ENCODE data around the gene PGM3.

Gene PGM3

DNA sequence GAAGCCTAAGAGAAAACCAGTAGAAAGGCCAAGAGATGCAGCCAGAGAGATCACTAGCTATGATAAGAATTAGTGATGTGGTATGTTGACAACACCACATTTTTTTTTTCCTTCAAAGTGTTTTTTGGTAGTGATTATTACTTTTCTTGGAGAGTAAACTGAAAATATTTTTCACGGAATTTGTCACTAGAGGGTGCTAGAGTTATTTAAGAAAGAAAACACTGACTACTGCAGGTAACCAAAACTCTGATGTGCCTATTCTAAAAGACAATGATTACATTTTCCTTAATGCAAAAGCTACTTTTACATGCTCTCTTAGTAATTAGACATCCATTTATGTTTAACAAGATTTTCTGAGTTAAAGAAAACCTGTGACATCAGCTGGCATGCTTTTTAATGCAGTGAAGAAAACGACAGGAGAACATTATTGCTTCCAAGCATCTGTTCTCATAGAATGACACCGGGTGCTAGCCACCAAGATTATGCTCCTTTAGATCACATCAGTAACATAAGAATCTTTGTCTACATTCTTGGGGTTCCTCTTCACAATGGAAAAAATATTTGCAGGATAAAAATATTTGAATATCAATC is 28.9 kb upstream of the PGM3 start:
- Histone ChIP-seq H2BK120ac (ENCODE audit: low read depth, low read length) (no peak overlapping the region), H2BK15ac (ENCODE audit: low read length) (no peak overlapping the region), H3K4me1 (ENCODE audit: control insufficient read depth in 2 of 2, insufficient read depth in 1 of 2, low read depth in 1 of 2, low read length in 2 of 2) (no peaks in the 10 kb centered on the region), H2AFZ (ENCODE audit: low read length) (no peak overlapping the region), H3K4me3 (ENCODE audit: low read length in 2 of 2) (no peak overlapping the region), H3K27ac (replicated peaks; ENCODE audit: low read length) (no peak overlapping the region), H3K4ac (ENCODE audit: low read length) (no peak overlapping the region), H3K27me3 (ENCODE audit: control insufficient read depth in 3 of 3, insufficient read depth in 3 of 3, low read depth in 1 of 3, low read length in 3 of 3) (peaks cover 0 to 17% (median 0%) of the 10 kb centered on the region in 3 experiments), H3K18ac (ENCODE audit: low read length) (no peak overlapping the region), H2BK12ac (ENCODE audit: low read length) (no peak overlapping the region), H2AK5ac (ENCODE audit: low read depth, low read length) (no peak overlapping the region), H4K91ac (ENCODE audit: low read depth, low read length, poor library complexity) (no peak overlapping the region), H4K8ac (ENCODE audit: low read depth, low read length) (no peak overlapping the region), H3K14ac (ENCODE audit: low read length) (no peak overlapping the region), H3K4me2 (ENCODE audit: insufficient read depth, low read length, poor library complexity, severe bottlenecking) (no peak overlapping the region), H3K79me1 (ENCODE audit: low read depth, low read length) (no peaks in the 10 kb centered on the region), H3K23ac (ENCODE audit: low read depth, low read length, poor library complexity) (no peak overlapping the region), H3K9ac (ENCODE audit: low read depth, low read length, poor library complexity) (no peak overlapping the region), H3K36me3 (replicated peaks in 1 of 2; ENCODE audit: control insufficient read depth in 2 of 2, insufficient read depth in 2 of 2, low read length in 2 of 2) (no peaks in the 10 kb centered on the region), H2BK5ac (ENCODE audit: low read length) (no peak overlapping the region), H3K9me3 (replicated peaks in 1 of 2; ENCODE audit: control insufficient read depth in 2 of 2, insufficient read depth in 1 of 2, low read depth in 1 of 2, low read length in 2 of 2) (no peaks in the 10 kb centered on the region)
- peak; percentile 29 for DNase-seq (ENCODE audit: low spot score)
- no CpG with 5 or more reads among the region's 3 CpGs for WGBS, 2 donors (ENCODE audit: extremely low coverage in 2 of 2, insufficient read length in 2 of 2, insufficient replicate concordance in 1 of 2)

DNA sequence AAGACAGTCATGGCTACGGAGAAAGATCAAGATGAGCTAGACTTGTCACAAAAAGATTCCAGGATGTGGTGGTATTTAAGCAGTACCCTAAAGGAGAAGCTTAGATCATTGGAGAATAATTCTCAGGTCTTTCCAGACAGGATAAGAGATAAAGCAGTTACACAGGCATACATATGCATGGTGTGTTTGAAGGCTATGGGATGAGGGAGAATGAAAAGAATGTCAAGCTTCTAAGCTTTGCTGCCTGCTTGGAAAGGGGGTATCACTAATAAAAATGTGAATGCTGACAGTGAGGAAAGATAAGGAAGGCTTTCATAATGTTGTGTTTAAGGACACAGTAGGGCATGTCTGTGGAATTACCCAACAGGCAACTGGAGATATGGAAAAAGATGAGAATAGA is 28.2 kb upstream of the PGM3 start:
- Histone ChIP-seq H3K9me3 (replicated peaks in 1 of 2; ENCODE audit: control insufficient read depth in 2 of 2, insufficient read depth in 1 of 2, low read depth in 1 of 2, low read length in 2 of 2) (no peaks in the 10 kb centered on the region), H3K4ac (ENCODE audit: low read length) (no peak overlapping the region), H3K79me1 (ENCODE audit: low read depth, low read length) (no peaks in the 10 kb centered on the region), H3K27me3 (ENCODE audit: control insufficient read depth in 3 of 3, insufficient read depth in 3 of 3, low read depth in 1 of 3, low read length in 3 of 3) (peaks cover 0 to 20% (median 0%) of the 10 kb centered on the region in 3 experiments), H3K36me3 (replicated peaks in 1 of 2; ENCODE audit: control insufficient read depth in 2 of 2, insufficient read depth in 2 of 2, low read length in 2 of 2) (no peaks in the 10 kb centered on the region), H2AK5ac (ENCODE audit: low read depth, low read length) (no peak overlapping the region), H3K14ac (ENCODE audit: low read length) (no peak overlapping the region), H3K18ac (ENCODE audit: low read length) (no peak overlapping the region), H2AFZ (ENCODE audit: low read length) (no peak overlapping the region), H4K8ac (ENCODE audit: low read depth, low read length) (no peak overlapping the region), H4K91ac (ENCODE audit: low read depth, low read length, poor library complexity) (no peak overlapping the region), H3K4me1 (ENCODE audit: control insufficient read depth in 2 of 2, insufficient read depth in 1 of 2, low read depth in 1 of 2, low read length in 2 of 2) (no peaks in the 10 kb centered on the region), H3K9ac (ENCODE audit: low read depth, low read length, poor library complexity) (no peak overlapping the region), H3K27ac (replicated peaks; ENCODE audit: low read length) (no peak overlapping the region), H2BK15ac (ENCODE audit: low read length) (no peak overlapping the region), H2BK120ac (ENCODE audit: low read depth, low read length) (no peak overlapping the region), H3K23ac (ENCODE audit: low read depth, low read length, poor library complexity) (no peak overlapping the region), H2BK5ac (ENCODE audit: low read length) (no peak overlapping the region), H3K4me2 (ENCODE audit: insufficient read depth, low read length, poor library complexity, severe bottlenecking) (no peak overlapping the region), H3K4me3 (ENCODE audit: low read length in 2 of 2) (no peak overlapping the region), H2BK12ac (ENCODE audit: low read length) (no peak overlapping the region)
- no peak for DNase-seq (ENCODE audit: low spot score)
- WGBS, 2 donors (ENCODE audit: extremely low coverage in 2 of 2, insufficient read length in 2 of 2, insufficient replicate concordance in 1 of 2) = no CpG with 5 or more reads among the region's 1 CpG

DNA sequence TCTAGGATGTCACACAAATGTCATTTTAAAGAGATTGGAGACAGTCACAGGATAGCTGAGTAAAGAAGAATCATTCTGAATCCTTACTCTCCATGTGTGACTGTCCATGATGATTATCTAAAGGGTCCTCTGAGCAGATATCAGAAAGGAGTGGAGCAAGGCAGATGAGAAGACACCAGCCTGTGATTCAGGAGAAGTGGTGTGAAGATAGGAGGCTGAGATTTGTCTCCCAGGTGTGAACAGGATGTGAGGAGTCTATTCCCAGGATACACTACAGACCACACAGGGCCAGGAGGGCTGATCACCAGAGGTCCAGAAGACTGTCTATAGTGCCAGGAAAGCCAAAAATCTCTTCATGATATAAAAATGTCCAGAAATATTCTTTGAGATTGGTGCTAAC is 27.1 kb upstream of the PGM3 start:
- H2AFZ ChIP-seq (ENCODE audit: low read length) = no peak overlapping the region

DNA sequence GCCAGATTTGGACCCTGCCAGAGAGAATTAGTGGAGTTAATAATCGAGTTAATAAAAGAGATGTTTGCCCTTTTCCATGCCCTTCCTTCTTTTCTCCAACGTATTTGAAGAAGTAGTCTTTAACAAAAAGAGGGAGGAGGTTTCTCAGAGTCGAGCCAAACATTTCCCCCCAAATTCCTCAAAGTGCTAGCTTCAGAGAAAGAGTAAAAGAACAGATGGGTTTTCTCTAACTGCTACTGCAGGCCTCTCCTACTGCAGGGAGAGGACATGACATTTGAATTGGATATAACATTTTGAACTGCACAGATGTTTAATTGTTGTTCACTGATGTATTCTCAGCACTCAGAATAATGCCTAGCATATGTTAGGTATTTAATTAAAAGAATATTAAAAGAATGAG is 25.6 kb upstream of the PGM3 start:
- Histone ChIP-seq H2BK12ac (ENCODE audit: low read length) (no peak overlapping the region), H3K36me3 (replicated peaks in 1 of 2; ENCODE audit: control insufficient read depth in 2 of 2, insufficient read depth in 2 of 2, low read length in 2 of 2) (no peaks in the 10 kb centered on the region), H2AFZ (ENCODE audit: low read length) (no peak overlapping the region), H3K4me3 (ENCODE audit: low read length in 2 of 2) (no peak overlapping the region), H2BK120ac (ENCODE audit: low read depth, low read length) (no peak overlapping the region), H3K9ac (ENCODE audit: low read depth, low read length, poor library complexity) (no peak overlapping the region), H2BK15ac (ENCODE audit: low read length) (no peak overlapping the region), H2BK5ac (ENCODE audit: low read length) (no peak overlapping the region), H4K91ac (ENCODE audit: low read depth, low read length, poor library complexity) (no peak overlapping the region), H3K27me3 (ENCODE audit: control insufficient read depth in 3 of 3, insufficient read depth in 3 of 3, low read depth in 1 of 3, low read length in 3 of 3) (peaks cover 0 to 26% (median 0%) of the 10 kb centered on the region in 3 experiments), H3K18ac (ENCODE audit: low read length) (no peak overlapping the region), H3K14ac (ENCODE audit: low read length) (no peak overlapping the region), H3K79me1 (ENCODE audit: low read depth, low read length) (no peaks in the 10 kb centered on the region), H3K4ac (ENCODE audit: low read length) (no peak overlapping the region), H3K9me3 (replicated peaks in 1 of 2; ENCODE audit: control insufficient read depth in 2 of 2, insufficient read depth in 1 of 2, low read depth in 1 of 2, low read length in 2 of 2) (no peaks in the 10 kb centered on the region), H3K4me2 (ENCODE audit: insufficient read depth, low read length, poor library complexity, severe bottlenecking) (no peak overlapping the region), H3K23ac (ENCODE audit: low read depth, low read length, poor library complexity) (no peak overlapping the region), H3K27ac (replicated peaks; ENCODE audit: low read length) (no peak overlapping the region), H4K8ac (ENCODE audit: low read depth, low read length) (no peak overlapping the region), H3K4me1 (ENCODE audit: control insufficient read depth in 2 of 2, insufficient read depth in 1 of 2, low read depth in 1 of 2, low read length in 2 of 2) (no peaks in the 10 kb centered on the region), H2AK5ac (ENCODE audit: low read depth, low read length) (no peak overlapping the region)
- DNase-seq (ENCODE audit: low spot score) = no peak
- WGBS, 2 donors (ENCODE audit: extremely low coverage in 2 of 2, insufficient read length in 2 of 2, insufficient replicate concordance in 1 of 2) = no CpG with 5 or more reads among the region's 3 CpGs

More for the DNA sequence above, 27.1 kb upstream of the PGM3 start:
- Histone ChIP-seq H3K4me3 (ENCODE audit: low read length in 2 of 2) (no peak overlapping the region), H4K91ac (ENCODE audit: low read depth, low read length, poor library complexity) (no peak overlapping the region), H3K36me3 (replicated peaks in 1 of 2; ENCODE audit: control insufficient read depth in 2 of 2, insufficient read depth in 2 of 2, low read length in 2 of 2) (no peaks in the 10 kb centered on the region), H4K8ac (ENCODE audit: low read depth, low read length) (no peak overlapping the region), H2BK120ac (ENCODE audit: low read depth, low read length) (no peak overlapping the region), H3K4me2 (ENCODE audit: insufficient read depth, low read length, poor library complexity, severe bottlenecking) (no peak overlapping the region), H2BK12ac (ENCODE audit: low read length) (no peak overlapping the region), H3K27ac (replicated peaks; ENCODE audit: low read length) (no peak overlapping the region), H2BK15ac (ENCODE audit: low read length) (no peak overlapping the region), H3K4ac (ENCODE audit: low read length) (no peak overlapping the region), H3K23ac (ENCODE audit: low read depth, low read length, poor library complexity) (no peak overlapping the region), H3K27me3 (ENCODE audit: control insufficient read depth in 3 of 3, insufficient read depth in 3 of 3, low read depth in 1 of 3, low read length in 3 of 3) (peaks cover 0 to 26% (median 0%) of the 10 kb centered on the region in 3 experiments), H3K9ac (ENCODE audit: low read depth, low read length, poor library complexity) (no peak overlapping the region), H3K14ac (ENCODE audit: low read length) (no peak overlapping the region), H3K18ac (ENCODE audit: low read length) (no peak overlapping the region), H2AK5ac (ENCODE audit: low read depth, low read length) (no peak overlapping the region), H3K9me3 (replicated peaks in 1 of 2; ENCODE audit: control insufficient read depth in 2 of 2, insufficient read depth in 1 of 2, low read depth in 1 of 2, low read length in 2 of 2) (no peaks in the 10 kb centered on the region), H2BK5ac (ENCODE audit: low read length) (no peak overlapping the region), H3K4me1 (ENCODE audit: control insufficient read depth in 2 of 2, insufficient read depth in 1 of 2, low read depth in 1 of 2, low read length in 2 of 2) (no peaks in the 10 kb centered on the region), H3K79me1 (ENCODE audit: low read depth, low read length) (no peaks in the 10 kb centered on the region)
- no peak for DNase-seq (ENCODE audit: low spot score)
